ENCODE results near the gene DPYD.

DPYD gene

DNA sequence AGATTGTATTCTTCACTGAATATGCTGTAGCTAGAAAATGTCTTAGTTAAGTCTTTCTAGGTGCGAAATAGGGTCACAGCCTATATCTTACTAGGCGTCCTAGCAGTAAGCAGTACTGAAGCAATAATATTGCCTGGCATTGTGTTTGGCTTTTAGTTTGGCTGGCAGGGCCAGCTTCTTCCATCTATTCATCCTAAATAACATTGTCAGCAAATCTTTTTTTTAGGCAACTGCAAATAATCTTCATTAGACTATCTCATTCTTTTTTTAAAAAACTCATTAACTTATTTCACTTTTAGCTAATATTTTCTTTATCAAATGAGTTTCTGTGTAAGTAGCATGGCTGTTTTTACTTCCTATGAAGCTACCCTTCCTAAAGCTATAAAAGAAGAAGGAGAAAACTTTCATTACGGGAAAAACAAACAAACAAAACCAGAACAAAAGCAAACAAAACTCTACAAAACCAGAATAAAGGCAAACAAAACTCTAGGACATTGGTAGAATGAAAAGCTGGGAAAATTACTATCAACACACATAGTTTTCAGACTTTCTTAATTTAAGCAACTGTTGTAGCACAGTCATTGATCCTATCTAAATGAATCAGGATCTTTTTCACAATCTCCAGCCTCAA lies 506.0 kb downstream of the DPYD start:
- DNase-seq, result no peak

DNA sequence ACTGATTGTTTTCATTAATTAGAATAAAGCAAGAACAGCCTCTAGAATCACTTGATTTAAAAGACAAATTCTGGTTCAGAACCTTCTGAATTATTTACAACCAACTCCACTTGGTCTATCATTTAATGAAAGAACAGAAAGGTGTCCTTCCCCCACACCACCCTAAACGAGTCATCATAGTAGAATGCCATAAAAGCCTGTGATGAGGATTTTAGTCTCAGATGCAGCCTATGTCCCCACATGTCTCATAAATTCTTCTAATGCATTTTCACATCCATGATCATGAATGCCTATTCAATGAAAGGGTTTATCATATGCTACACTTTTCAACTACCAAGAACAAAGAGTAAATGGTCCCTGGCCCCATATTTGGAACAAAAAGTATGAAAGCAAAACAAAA lies 508.1 kb downstream of the DPYD start:
- DNase-seq, result no peak

DNA sequence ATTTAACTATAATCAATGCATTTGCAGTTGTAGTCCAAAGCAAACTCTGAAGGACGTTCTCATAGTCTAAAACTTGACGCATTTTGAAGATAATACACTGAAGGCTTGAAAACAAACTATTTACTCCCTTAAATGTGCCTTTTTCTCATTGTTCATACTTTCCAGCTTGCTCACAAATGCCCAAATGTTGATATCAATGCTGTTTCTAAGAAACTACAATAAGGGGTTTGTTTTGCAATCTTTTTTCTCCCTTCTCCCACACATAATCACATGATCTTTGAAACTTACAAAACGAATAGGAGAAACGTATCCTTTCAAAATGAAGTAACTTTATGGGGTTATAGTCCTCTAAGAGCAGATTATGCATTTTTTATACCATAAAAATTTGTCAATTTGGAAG lies 508.7 kb downstream of the DPYD start:
- DNase-seq, result no peak

DNA sequence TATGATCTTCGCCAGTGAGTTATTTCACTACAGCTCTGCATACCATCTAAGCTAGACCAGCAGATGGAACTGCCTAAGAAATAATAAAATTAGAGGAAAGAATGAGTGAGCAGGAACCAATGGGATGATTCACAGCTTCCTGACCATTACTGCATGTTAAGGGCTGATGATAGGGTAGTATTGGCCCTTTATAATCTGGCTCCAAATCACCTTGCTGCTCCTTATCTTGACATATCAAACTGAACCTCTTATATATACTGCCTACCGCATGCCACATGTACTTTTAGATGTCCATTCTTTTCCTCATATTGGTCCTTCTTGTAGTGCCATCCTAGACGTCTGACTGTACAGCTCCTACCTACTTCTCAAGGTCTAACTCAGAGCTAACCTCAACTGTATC lies 524.4 kb downstream of the DPYD start:
- DNase-seq, result no peak

DNA sequence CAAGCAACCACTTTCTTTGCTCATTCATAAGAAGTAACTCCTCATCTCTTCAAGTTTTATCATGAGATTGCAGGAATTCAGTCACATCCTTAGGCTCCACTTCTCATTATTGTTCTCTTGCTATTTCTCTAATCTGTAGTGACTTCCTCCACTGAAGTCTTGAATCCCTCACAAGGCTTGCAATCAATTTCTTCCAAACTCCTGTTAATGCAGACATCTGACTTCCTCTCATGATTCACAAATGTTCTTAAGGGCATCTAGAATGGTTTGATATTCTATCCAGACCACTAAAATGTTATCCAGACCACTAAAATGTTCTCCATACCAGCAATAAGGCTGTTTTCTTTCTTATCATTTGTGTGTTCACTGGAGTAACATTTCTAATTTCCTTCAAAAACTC lies 528.1 kb downstream of the DPYD start:
- DNase-seq, result no peak

DNA sequence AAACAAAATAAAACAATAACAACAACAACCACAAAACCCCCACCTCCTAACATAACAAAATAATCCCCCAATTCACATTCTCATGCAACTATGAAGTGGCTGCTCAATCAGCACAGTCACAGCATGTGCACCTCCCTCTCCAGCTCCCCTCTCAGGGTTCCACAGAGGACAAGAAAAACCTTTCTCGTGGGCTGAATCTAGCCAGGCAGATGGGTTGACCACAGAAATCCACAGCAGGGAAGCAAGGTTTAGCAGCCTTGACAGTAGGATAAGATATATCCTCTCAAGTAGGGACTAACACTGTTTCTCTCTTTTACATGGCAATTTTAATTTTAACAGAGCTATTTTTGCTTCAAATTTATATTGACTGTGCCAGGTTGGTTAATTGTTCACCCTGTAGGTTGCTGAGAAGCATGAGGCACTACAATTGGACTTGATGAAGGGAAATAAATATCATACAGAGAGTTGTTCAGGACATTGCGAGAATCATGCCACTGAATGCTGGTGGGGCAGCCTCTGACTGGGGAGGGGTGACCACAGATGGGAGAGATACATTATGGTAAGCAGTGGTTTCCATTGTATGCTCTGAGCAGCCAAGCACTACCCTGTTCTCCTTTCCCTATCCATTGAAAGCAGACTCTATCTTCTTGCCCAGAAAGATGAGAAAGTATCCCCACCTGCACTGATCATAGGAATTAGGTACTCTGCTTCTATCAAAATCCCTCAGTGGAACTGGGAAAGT lies 535.1 kb downstream of the DPYD start:
- no peak for DNase-seq

DNA sequence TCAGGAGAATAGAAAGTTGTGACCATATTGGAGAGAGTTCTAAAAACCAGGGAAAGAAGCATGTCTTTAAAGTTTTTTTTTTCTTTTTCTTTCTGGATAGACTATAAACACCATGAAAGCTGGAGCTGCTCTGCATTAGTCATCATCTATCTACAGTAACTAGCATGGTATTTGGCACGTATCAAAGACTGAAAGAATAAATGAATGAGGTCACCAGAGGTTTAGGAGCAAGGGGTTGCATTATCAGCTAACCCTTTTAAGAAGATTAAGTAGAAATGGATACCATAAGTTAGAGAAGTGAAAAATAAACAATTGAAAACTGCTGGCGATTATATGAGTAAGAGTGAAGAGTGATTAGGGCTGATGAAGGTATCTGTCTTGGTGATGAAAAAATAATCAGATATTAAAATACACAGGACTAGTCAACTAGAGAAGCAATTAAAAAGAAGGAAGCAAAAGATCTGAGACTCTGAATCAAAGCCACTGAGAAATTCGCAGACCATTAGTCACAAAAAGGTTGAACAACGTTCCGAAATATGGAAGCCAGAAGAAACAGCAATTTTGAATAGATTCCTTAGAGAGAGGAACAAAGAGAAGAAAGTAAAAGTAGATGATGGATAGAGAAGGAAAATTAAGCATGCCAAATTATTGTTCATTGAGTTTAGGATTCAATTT lies 536.4 kb downstream of the DPYD start:
- DNase-seq, result no peak

DNA sequence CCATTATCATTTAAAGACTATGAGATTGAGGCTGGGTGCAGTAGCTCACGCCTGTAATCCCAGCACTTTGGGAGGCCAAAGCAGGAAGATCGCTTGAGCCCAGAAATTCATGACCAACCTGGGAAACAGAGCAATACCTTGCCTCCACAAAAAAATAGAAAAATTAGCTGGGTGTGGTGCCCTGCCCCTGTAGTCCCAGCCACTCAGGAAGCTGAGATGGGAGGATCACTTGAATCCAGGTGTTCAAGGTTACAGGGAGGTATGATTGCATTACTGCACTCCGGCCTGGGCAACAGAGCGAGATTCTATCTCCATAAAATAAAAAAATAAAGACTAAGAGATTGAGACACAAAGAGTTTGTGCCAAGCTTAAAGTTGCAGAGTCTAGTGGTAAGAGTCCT lies 537.0 kb downstream of the DPYD start:
- no peak for DNase-seq

DNA sequence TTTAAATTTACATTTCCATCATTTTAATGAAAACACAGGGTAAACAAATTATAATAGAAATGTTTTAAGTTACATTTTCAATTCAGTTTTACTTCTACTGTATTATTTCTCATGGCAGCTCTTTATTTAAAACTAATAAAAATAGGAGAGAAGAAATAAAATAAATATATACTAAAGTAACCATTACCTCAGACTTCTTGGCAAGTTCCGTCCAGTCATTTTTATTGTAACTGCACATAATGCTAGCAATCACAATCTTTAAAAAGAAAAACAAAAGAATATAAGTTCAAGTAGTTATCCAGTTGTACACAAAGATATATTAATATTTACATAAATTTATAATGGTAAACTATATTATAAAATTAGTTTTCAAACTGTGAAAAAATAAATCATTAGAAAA lies 538.6 kb downstream of the DPYD start:
- no peak for DNase-seq

DNA sequence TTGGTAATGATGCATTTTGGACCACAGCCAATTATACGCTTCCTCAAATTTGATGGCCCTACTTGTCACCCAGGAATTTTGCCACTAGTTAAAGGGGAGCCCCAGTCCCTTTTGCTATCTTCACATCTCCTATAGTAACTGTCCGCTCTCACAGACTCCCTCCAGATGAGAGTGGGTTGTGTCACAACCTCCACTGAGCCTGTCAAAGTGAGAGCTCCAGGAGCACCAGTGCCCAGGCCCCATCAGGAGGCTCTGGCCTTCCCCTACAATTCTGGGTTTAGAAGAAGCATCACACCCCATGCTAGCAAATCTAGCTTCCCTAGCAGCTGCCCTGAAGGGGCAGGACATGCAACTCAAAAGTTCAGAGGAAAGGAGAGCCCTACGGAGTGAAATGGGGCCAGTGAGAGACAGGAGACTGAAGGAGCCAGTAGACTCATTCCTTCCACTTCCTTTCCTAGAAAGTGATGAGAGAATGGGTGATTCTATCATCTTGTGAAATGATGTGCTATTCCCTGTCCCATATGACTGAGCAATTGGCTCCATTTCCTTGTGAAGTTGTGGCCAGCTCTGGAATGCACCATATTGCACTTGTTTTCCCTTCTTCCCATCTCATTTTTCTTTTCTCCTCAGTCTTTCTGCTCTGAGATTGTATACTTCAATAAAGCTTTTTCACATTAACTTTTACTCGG lies 541.3 kb downstream of the DPYD start:
- no peak for DNase-seq

DNA sequence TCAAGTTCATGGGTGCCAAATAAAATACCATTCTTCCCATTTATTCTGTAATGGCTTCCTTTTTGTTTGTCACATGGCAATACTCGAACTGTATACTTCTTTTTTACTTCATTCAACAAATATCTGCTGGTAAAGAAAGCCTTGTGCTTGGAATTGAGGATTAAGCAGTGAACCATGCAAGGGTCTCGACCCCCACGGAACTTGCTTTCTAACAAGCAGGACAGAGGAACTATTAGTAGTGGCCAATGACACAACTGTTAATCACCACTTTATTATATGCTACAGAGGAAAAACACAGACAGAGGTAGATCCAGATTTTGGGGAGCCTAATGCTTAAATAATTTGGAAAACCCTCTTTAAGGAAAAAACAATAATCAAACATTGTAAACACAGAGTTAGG lies 542.2 kb downstream of the DPYD start:
- no peak for DNase-seq

DNA sequence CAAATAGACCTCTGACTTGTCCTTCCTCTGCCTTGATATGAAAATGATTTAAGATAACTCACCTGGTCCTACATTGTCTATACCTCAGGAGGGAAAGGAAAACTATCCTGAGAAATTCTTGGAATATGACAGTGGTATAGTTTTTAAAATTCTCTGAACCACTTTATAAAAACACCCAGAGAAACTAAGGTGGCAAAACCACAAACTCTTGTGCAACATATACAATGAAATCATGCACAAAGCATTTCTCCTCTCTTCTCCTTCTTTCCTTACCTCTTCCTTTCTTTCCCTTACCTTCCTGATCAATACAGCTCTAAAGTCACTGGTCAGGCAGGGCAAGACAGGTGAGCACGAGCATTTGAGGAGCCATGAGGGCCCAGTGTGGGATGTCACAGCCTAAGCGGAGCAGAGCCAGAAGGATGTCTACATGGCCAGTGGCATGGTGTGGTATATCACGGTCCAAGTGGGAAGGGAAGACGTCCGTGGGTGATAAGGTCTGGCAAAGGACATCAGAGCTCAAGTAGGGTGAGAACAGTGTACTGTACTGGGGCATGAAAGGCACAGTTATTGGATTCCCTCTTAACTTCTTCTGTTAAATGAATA lies 543.3 kb downstream of the DPYD start:
- DNase-seq, result no peak

DNA sequence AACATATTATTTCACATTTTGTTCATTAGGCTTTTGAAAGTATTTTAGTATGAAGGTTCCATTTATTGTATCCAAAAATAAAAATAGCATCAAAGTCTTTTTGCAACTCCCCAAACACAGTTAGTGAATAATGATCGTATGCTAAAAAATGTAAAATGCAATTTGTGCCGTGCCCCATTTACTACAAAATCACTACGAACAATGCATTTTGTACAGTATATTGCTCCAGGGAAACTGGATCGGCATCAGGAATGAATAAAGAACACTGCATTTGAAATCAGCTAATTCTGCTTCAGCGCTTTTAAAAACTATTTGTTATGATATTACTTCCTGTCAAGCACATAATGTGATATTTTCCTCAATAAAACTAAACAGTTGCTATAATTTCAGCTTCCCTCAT lies 547.8 kb downstream of the DPYD start:
- no peak for DNase-seq

DNA sequence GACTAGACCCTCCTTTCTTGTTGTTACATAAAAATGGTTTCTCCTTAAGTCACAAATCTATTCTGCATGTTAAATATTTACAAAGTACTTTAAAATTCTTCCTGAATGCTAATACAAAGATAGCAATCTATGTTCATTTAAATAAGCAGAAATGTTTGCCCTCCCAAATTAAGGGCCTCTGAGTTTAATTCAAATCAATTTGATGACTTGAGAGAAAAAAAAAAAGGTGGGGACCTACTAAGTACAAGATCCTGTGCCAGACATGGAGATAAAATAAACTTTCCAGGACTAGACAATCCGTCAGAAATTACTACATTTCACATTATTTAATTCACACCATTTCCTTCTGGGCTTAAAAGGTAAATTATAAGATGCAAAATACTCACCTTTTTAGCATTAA lies 548.3 kb downstream of the DPYD start:
- no peak for DNase-seq

DNA sequence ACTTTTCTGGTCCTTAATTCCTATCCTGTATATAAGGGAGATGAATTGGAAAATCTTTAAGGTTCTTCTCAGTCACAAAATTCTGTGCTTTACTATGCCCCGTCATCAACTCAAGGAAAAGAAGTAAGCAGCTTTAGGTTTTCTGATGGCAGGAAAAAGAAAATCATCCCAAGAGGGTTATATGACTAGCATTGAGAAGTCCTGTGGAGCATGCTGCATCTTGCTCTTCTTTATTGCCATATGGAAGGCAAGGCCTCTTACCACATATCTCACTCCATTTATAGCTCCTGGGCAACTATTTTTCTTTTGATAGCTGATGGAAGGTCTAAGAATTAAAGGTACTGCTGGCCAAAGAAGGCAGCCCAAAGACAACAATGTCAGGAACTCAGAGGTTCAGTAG lies 552.5 kb downstream of the DPYD start:
- DNase-seq, result no peak

DNA sequence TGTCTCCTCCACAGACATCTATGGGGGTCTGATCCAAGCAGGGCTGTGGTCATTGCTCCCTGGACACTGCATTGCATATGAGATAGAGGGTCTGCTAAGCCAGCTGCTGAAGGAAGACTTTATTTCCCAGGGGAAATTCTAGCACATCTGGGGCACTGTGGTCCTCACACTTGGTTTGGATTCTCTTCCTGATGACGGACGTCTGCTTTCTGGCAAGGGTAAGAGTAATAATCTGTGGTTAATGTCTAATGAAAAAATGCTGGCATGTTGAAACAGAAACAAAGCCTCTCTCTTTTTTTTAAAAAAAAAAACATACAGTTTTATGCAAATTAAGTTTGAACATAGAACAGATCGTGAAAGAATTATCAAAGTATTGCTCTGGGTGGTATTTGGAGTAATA lies 553.9 kb downstream of the DPYD start:
- no peak for DNase-seq

DNA sequence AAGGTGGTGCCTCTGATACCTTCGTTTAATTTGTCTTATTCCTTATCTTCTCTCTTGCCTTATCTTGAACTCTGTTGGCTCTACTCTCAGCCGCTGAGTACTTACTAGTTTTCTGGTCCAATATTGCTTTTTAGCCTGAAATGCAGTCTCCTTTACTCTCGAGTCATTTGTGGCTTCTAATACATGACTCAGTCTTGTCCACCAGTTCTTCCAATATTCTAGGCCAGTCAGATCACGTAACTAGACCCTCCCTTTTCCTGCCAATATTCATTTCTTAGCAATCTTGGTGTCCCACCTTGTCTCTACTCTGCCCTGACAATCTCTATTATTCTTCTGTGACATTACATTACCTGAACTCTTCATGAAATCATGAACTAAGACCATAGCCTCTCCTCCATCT lies 555.8 kb downstream of the DPYD start:
- no peak for DNase-seq

DNA sequence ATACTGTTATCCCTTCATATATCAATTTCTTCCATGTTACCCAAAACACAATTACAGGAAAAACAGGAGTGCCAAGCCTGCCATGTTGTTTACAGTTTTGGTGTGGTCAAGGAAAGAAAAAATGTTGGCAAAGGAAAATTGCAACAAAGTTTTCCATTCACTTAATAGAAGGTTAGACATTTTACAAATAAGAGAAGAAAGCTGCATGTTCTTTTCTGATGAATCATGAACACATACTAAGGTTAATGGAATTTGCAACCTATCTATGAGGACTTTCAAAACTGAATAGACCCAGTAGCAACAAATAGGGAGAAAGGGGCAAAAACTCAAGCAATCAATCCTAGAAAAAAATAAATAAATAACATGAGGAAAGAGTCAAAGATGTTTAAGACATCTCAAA lies 556.7 kb downstream of the DPYD start:
- no peak for DNase-seq

DNA sequence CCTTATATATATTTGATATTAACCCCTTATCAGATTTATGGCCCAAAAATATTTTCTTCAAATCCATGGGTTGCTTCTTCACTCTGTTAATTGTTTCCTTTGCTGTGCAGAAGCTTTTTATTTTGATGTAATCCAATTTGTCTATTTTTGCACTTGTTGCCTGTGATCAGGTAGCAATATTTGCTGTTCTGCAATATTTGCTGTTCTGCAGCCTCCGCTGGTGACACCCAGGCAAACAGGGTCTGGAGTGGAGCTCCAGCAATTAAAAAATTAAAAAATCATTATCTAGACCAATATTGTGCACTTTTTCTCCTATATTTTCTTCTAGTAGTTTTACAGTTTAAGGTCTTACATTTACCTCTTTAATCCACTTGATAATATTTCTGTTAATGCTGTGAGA lies 564.5 kb downstream of the DPYD start:
- no peak for DNase-seq

DNA sequence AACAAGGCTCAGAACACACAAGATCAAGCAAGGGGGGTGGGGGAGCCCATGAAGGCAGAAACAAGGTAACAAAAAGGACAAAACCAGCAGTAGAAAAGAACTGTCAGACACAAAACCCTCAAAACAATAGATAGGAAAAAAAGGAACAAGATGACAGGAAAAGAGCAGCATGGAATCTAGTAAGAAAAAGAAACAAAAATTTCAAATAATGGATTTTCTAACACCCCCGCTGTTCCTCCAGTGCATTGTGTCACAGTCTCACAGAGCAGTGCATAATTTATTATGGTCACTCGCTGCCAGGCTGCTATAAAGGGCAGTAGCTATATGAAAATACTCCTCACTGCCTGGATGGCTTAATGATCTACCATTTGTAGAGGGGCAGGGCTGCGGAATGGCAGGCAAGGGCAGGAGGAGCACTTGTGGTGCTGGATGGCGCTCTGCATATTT lies 567.9 kb downstream of the DPYD start:
- DNase-seq, result no peak

DNA sequence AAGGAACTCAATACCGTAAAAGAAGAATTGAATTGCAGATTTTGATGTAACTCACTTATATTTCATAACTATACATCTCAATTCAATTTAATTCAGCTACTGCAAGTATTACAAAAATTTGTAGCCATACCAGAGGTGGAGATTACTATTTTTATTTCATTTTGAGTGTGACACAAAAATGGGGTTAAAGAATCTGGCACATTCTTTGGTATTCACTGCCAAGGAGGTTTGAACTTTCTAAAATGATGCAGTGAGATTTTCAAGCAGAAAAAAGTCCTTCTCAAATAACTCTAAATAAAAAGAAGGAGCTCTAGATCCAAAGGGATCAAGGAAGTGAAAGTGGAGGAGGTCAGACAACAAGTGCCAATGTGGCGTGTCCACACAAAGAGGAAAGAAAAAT lies 569.0 kb downstream of the DPYD start:
- DNase-seq, result no peak

DNA sequence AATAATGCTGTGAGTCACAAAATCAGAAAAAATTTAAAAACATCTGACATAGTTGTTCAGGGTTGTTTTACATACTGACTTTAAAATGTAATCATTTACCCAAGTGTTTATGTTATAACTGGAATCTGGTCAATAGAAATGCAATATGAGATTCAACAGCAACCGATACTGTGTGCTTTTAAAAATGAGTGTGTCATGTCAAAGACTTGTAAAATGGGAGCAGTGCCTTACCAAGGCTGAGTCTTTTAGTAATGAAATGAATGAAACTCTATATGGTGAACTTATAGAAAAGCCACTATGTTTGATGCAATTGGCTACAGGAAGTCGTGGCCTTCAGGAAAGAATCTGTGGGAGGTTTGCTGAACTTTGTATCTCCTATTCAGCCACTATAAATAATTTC lies 570.2 kb downstream of the DPYD start:
- DNase-seq, result no peak

DNA sequence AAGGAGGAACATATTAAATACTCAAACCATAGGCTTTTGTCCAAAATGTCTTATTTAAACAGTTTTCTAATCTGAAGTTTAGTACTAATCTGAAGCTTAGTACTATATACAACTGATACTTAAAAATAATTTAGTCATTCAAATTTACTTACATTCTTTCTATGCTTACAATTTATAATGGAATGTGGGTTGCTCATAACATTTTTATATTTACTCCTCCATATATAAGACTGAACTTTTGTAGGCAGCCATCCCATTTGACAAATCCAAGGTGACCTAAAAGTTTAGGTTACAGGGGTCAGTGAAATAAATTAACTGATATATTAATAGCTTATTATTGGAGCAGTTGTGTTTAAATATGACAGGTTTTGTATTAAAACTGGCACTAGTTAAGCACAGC lies 570.6 kb downstream of the DPYD start:
- no peak for DNase-seq
